Stimulated activated CD8-positive, alpha-beta memory T cell treated with anti-CD3 and anti-CD28 coated beads, Interleukin-7, amount 100 ng/mL, for 1 hour (primary cell): ENCODE results near the gene EIF3L.

ENCODE experiments used
- DNase-seq, 2 donors: peaks; one replicate each; pipeline ENCODE4 v3.0.0-alpha.2; 2020; ENCODE audit warnings: low read depth in 2 of 2

The EIF3L gene

DNA sequence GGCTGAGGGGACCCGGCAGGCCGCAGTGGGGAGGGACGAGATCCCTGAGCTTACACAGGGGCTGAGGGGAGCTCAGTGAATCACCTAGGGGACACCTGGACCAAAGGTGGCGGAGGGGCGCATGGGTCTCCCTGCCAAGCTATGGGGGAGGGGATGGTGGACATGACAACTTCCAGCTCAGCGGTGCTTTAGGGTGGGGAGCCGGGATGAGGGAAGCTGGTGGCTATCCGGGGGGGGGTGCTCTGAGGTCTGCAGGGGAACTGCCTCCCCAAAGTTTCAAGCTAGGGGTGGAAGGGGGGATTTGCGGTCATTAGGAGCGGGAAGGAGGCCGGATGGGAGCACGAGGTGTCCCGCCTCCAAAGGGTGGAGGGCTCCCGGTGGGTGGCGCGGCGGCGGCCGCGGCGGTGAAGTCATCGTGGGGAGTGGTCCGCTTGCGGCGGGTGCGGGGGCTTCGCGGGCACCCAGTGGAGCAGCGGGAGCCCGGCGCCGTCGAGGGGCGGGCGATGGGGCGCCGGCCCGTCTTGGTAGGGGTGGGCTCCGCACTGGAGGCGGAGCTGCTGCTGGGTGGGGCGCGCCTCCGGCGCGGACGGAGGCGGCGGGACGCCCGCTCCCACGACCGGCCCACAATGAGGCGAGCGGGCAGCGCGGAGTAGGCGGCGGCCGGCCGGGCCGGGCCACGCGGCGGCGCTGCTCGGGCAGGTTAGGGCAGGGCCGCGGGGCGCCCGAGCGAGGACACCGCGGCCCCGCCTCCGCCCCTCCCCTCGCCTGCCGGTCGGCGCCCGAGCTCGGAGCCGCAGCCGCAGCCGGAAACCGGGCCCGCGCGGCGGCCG lies 56.5 kb downstream of the EIF3L start, which contains the start of gene MICALL1:
Gene MICALL1, plus strand, starts transcription at position 764 of the 830 bp plus-strand sequence. CDS start 126 bp downstream, outside the sequence.
- DNase-seq: peak; percentile 16 to 20

DNA sequence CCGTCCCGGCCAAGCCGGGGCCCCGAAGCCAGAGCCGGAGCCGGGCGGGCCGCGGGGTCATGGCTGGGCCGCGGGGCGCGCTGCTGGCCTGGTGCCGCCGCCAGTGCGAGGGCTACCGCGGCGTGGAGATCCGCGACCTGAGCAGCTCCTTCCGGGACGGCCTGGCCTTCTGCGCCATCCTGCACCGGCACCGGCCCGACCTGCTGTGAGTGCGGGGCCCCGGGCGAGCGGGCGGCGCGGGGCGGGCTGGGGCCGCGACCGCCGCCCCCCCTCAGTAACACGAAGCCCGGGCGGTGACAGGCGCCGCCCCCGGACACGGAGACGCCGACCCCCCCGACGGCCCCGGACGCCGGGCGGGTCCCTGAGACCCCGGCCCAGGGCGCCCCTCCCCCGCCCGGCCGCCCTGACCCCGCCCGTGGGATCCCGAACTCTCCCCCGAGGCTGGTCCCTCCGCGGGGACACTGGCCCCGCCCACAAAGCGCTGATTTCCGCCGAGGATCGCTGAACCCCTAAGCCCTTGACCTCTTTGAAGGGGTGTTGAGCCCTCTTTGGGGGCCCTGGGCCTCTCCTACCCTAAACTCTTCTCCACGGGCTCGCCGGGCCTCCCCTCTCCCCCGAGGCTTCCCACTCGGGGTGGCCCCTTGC lies 57.3 kb downstream of the EIF3L start:
- no peak for DNase-seq

DNA sequence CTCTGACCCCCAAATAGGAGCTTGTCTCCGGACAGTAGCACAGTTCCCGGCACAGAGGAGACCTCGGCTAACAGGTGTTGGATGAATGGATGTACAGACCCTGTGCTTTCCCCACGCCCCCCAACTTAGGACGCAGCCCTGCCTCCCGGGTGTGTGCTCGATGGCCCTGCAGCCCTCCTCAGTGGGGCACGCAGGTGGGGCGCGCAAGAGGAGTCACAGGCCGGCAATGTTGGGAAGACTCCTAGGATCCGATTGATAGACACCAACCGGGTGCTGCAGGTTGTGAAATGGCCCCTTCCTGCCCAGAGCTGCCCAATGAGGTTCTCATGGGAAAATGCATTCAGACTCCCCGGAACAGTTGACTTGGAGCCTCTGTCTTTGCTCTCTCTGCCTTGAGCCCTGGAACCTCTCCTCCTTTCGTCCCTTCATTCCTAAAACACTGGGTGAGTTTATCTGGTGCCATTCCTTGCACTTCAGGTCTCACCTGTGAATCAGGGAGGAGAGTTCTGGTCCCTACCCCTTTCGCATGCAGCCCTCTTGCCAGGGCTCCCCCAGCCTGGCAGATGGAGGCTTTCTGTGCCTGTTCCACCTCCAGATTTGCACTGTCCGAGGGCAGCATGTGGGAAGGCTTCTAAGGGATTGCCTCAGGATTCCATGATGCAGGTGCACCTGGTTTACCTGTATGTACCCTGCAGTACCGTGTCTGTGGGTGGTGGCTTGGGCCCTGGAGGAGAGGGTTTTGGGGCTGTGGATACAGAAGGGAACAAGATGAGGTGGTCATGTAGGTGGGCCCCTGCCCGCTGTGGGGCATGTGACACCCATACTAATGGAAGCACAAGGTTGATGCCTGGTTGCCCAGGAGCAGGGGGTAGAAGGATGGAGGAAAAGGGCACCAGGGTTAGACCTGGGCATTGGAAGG lies 58.1 kb downstream of the EIF3L start:
- no peak for DNase-seq

DNA sequence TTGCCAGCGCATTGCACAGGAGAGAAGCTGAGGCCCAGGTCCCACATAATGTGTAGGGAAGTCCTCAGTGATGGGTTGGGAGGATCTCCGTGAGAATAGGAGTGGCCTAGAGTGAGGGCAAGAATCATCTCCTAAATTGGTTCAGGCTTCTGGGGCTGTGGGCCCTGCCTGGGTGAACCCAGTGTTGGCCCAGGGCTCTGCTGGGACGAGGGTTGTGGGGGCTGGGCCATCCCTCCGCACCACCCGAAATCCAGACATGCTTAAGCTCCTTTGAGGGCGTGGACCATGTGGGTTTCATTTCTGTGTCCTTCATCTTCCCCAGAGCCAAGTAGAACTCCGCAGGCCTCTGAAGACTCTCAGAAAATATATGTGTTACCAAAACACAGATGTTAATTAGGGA lies 60.5 kb downstream of the EIF3L start:
- no peak for DNase-seq

DNA sequence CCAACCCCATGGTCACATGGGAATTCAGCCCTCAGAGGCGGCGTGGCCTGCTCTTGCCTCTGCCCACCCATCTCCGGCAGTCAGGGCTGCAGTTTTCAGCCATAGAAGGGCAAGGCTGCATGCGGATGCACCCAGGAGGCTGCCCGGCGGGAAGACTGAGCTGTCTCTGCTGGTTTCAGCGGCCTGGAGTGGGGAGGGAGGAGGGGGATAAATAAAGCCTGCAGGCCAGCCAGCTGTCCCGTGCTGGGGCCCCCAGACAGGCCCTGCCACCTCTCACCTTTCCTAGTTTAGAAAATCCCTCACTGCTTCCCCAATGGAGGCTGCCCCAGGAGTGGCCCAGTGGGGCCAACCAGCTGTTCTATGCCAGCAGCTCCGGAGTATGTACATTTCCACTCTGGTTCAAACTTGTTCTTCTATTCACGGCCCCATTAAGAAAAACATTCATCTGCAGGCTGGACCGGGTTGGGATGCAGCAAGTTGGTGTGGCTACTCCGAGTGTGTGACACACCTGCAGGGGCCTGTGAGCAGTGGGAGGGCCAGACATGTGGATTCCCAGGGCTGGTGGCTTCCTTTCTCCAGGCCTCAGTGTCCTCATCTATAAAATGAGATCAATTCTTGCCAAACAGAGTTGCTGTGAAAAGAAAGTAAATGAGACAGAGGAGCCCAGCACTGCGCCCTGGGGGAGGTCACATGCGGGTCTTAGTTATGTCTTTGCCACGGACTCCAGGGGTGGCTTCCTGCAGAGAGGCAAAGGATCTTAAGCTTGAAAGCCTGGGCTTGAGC lies 61.9 kb downstream of the EIF3L start:
- no peak for DNase-seq

DNA sequence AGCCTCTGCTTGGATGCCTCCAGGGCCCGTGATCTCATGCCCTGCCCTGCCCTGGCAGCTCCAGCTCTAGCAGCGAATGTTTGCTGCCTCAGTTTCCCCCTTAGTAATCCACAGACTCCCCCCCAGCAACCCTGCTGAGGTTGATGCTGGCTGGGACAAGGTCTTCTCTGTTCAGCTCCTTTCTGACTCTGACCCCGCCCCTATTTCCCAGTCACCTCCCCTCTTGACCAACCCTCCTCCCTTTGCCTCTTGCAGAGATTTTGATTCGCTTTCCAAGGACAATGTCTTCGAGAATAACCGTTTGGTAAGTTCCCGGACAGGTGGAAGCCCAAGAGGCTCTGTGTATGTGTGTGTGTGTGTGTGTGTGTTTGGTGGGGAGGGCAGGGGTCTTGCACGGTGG lies 62.5 kb downstream of the EIF3L start:
- no peak for DNase-seq

DNA sequence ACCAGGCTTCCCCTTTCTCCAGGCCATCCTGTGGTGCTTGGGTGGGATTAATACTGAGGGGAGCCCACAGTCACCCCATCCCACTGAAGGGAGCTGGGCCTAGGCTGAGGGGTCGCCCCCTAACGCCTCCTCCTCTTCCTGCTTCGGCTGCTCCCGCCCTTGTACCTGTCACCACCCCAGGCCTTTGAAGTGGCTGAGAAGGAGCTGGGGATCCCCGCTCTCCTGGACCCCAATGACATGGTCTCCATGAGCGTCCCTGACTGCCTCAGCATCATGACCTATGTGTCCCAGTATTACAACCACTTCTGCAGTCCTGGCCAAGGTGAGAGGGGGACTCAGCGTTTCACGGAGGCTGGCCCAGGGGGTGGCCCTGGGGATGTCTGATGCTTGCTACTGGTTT lies 63.0 kb downstream of the EIF3L start:
- no peak for DNase-seq

DNA sequence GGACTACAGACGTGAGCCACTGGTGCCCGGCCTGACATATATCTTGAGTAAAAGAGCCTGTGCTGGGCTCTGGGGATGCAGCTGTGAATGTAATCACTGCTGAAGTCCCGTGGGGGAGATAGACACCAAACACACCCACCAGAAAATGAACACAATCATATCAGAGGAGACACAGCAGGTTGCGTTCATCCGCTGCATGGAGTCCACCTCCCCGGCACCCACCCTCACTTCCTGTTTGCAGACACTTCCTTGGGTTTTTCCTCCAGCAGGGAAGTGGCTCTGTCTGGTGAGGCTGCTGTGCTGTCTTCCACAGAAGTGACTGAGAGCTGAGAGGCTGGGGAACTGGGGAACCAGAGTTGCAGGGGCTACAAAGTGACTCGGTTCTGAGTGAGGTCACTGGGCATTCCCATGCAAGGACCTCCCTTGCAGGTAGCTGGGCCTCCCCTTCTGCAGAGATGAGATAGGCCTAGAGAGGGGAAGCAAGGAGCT lies 64.1 kb downstream of the EIF3L start:
- DNase-seq: no peak

DNA sequence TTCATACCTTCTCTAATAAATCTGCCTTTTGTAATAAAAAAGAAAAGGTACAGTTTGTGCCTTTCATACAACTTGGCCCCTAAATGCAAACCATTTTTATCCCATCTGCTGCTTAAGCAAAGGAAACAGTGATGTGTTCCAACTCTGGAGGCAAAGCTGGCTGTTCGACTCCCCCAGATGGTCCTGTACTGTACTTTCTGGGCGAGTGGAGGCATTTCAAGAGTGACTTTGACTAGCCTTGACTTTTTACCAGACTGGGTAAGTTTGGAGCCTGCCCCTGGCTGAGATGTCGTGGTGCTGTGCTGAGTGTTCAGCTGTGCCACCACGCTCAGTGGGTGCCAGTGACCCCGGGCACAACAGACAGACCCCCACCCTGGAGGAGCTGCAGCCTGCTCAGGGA lies 67.1 kb downstream of the EIF3L start:
- DNase-seq: no peak

DNA sequence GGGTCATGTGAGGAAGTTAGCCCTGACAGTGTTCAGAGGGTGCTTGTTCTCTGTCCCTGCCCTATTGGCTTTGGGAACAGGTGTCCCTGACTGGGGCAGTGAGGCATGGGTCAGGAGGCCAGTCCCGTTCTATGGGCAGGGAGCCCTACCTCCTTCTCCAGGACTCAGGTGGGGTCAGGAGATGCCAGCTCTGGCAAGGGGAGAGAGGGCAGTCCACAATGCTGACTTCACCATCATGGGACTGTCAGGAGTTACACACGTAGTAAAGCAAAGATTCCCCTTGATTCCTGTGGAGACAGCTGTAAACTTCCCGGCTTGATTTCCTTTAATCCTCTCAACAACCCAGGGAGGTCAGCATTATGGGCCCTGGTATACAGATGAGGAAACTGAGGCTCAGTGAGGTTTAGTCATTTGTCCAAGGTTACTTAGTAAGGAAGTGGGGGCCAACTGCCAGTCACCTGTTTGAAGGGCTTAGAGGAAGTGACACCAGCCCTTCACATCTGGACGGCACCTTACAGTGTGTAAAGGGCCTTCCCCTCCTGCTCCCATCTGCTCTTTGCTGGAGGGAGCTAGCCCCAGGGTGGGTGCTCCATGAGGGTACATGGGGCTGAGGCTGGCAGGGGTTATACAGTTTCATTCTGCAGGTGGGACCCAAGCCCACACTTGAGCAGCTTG lies 68.8 kb downstream of the EIF3L start:
- no peak for DNase-seq

DNA sequence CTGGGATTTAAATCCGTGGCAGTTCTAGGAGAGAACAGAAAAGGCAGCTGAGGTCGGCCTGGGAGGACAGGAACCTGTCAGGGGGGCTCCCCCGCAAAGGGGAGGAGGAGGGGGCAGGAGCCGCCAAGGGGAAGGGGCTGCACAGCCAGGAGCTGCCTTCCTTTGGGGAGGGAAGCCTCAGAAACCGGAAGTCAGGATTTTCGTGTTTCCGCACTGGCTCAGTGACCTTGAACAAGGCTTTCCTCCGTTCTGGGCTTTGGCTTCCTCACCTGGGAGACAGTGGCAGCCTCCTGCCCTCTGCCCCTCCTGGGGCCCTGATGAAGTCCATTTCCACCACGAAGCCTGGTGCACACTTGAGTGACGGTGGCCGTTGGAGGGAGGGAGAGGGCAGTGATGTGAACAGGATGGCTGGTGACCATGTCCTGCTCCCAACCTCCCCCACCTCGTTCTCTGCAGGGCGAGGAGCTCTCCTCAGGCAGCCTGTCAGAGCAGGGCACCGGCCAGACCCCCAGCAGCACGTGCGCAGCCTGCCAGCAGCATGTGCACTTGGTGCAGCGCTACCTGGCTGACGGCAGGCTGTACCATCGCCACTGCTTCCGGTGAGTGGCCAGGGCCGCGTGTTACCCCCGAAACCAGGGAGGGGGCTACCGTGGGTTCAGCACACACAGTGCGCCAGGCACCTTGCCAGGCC lies 69.5 kb downstream of the EIF3L start:
- no peak for DNase-seq

DNA sequence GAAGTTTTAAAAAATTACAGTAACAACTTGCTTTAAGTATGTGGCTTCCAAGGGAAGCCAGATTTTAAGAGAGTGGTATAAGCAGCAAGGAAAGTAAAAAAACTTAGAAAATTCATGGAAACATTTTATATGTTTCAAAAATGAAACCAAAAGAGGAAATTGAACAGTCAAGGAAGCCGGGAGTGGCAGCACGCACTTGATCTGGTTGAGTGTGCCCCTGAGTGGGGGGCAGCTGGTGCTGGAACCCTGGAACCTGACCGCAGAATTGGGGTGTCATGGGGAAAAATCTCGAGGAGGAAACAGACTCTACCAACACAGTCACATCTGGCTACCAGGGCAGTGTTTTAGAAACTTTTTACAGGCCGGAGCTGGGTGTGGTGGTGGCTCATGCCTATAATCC lies 70.9 kb downstream of the EIF3L start:
- no peak for DNase-seq

DNA sequence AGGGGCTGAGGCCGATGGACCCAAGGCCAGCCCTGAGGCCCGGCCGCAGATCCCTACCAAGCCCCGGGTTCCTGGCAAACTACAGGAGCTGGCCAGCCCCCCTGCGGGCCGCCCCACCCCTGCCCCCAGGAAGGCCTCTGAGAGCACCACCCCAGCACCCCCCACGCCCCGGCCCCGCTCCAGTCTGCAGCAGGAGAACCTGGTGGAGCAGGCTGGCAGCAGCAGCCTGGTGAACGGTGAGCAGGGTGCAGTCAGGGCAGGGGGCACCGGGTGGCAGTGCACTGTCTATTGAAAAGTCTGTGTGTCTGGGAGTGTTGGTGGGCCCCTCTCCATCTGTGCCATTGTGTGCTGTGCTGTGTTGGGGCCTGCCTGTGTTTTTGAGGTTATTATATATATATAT lies 73.0 kb downstream of the EIF3L start:
- no peak for DNase-seq

DNA sequence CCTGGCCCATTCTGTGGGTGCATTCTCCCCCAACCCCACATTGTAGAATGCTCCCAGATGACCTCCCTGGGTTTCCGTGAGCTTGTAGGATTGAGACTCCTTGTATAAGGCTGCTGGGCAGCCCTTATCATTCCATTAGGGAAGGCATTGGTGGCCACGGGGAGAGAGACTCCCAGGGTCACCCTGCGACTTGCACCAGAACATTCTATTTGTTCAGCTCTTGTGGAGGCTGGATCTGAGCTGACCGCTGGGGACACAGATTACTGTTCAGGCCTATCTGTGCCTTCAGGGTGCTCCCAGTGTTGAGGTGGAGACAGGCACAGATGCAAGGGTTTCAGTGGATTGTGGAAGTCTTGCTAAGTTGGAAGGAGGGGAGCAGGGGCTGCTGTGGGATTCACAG lies 74.7 kb downstream of the EIF3L start:
- DNase-seq: no peak

DNA sequence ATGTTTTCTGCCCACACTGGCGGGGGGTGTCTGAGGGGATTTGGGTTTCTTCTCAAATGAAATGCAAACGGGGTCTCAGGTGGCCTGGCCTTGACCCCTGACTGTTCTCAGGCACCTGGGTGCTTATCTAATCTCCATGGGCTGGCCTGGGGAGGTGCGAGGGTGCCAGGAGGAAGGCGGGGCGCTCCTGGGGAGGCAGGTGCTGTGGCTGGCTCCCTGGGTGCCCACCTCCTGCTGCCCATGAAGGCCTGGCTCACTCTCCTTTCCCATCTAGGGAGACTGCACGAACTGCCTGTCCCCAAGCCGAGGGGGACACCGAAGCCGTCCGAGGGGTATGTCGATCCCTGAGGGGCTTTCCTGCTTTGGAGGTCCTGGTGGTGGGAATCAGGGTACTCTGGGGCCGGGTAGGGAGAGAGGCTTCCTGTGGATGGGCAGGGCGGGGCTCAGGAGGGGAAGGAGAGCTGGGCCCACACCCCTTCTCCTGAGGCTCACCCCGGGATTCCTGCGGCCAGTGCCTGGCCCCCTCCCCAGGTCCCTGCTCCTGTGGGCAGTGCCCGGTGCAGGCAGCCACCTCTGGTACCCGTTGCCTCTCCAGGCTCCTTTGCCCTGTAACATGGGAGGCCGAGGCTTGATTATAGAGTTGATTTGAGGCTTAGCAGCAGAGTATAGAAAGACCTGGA lies 75.3 kb downstream of the EIF3L start:
- DNase-seq: no peak

DNA sequence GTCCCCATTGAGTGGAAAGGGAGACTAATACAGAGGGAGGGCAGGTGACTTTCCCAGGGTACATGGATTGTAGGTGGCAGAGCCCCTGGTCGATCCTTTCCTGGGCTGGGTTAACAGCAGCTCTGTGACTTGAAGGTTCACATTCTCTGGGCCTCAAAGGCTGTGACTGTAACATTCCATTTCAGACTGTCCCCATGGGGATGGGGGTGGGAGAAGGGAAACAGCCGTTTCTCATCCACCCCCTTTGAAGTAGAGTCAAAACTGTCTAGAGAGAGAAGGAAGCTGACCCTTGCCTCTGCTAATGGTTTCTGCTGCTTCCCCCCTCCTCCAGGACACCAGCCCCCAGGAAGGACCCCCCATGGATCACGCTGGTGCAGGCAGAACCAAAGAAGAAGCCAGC lies 76.1 kb downstream of the EIF3L start:
- no peak for DNase-seq

DNA sequence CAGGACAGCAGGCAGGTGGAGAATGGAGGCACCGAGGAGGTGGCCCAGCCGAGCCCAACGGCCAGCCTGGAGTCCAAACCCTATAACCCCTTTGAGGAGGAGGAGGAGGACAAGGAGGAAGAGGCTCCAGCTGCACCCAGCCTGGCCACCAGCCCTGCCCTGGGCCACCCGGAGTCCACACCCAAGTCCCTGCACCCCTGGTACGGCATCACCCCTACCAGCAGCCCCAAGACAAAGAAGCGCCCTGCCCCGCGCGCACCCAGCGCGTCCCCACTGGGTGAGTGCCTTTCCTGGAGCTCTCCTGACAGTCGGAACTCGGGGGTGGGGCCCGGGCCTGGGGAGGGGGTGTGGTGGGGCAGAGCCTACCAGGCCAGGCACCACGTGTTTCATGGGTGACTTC lies 76.5 kb downstream of the EIF3L start:
- no peak for DNase-seq

DNA sequence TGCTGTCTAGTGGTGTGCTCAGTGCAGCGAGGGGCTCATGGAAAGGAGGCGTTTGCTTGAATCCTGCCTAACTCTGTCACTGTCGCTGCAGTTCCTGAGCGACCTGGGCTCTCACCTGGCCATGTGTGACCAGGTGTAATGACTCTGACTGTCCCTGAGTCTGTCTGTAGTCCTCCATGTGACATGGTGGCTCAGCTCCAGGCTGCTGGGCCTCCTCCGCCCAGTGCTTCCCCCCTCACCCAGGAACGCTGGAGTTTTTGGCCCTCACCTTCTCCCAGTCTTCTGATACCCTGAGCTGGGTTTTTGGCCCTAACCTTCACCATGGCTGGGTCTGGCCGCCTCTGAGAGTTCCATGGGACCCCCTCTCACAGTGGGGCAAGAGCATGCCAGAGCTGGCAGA lies 77.1 kb downstream of the EIF3L start:
- DNase-seq: no peak

DNA sequence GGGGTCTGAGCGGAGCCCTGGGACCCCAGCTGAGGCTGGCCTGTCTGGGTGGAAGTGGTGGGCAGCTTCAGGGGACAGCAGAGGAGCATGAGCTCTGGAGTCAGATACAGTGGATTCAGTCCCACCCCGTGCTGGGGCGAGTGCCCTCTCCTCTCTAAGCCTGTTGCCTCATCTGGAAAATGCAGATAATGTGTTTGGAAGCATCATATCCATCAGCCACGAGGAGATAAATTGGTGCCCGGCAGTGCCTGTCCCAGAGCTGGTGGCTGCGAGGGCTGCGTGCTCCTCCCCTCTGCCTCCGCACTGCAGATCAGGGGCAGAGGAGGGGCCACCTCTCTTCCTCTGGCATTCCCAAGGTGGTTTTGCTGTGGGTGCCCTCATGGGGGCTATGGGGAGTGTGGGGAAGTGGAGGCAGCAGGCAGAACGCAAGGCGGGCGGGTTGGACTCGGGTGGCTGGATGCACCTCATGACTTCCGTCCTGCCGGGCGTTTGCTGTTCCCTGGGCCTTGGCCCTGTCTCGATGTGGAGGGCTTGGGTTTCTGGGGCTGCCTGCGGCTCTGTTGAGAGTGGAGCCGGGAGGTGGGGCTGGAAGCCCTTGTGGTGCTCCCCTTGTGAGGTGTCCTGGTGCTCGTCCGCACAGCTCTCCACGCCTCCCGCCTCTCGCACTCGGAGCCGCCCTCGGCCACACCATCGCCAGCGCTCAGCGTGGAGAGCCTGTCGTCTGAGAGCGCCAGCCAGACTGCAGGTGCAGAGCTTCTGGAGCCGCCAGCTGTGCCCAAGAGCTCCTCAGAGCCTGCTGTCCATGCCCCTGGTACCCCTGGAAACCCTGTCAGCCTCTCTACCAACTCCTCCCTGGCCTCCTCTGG lies 77.8 kb downstream of the EIF3L start:
- DNase-seq: no peak
